DOHH2 (cell line): Measurements from ENCODE around the gene FFAR4.

Source experiments
- H3F3A ChIP-seq: fragments of 200-600 bp; sonication (generic), shearing (Covaris generic); 2 replicates; pipeline ENCODE4 v1.6.0; 2016; ENCODE audit warnings: antibody characterized with exemption, mild to moderate bottlenecking; ENCODE audit not compliant: control insufficient read depth, insufficient read depth
- H3K27ac ChIP-seq: fragments of 200-600 bp; sonication (generic); 2 replicates; pipeline ENCODE4 v1.5.1; 2014; ENCODE audit warnings: low read depth, mild to moderate bottlenecking, low read length, moderate library complexity
- H3K27me3 ChIP-seq: fragments of 200-600 bp; sonication (generic); 2 replicates; pipeline ENCODE4 v1.6.1; 2014; ENCODE audit warnings: mild to moderate bottlenecking, low read length, mixed read lengths; ENCODE audit not compliant: control insufficient read depth
- H3K36me3 ChIP-seq: fragments of 200-600 bp; sonication (generic); 2 replicates; pipeline ENCODE4 v1.6.1; 2014; ENCODE audit warnings: mild to moderate bottlenecking, low read length, moderate library complexity, mixed read lengths; ENCODE audit not compliant: control insufficient read depth
- H3K4me1 ChIP-seq: fragments of 200-600 bp; sonication (generic); 2 replicates; pipeline ENCODE4 v1.6.1; 2014; ENCODE audit warnings: mild to moderate bottlenecking, low read length, mixed read lengths; ENCODE audit not compliant: control insufficient read depth
- H3K4me2 ChIP-seq: fragments of 200-600 bp; sonication (generic); 2 replicates; pipeline ENCODE4 v1.6.0; 2014; ENCODE audit warnings: mild to moderate bottlenecking, low read length, moderate library complexity
- H3K4me3 ChIP-seq: fragments of 200-600 bp; sonication (generic); 2 replicates; pipeline ENCODE4 v1.5.1; 2014; ENCODE audit warnings: mild to moderate bottlenecking, low read length, mixed read lengths
- H3K79me2 ChIP-seq: fragments of 200-600 bp; sonication (generic); 2 replicates; pipeline ENCODE4 v1.6.1; 2014; ENCODE audit warnings: mild to moderate bottlenecking, low read length, mixed read lengths; ENCODE audit not compliant: control insufficient read depth
- H3K9me2 ChIP-seq: fragments of 200-600 bp; sonication (generic); replicated peaks from 2 replicates; pipeline ENCODE4 v1.6.1; 2014; ENCODE audit warnings: mild to moderate bottlenecking, low read length, mixed read lengths; ENCODE audit not compliant: control insufficient read depth
- H3K9me3 ChIP-seq: fragments of 200-600 bp; sonication (generic); 2 replicates; pipeline ENCODE4 v1.6.1; 2014; ENCODE audit warnings: antibody characterized with exemption, low read length, mixed read lengths; ENCODE audit not compliant: control insufficient read depth, insufficient read depth
- H4K20me1 ChIP-seq: fragments of 200-600 bp; sonication (generic); 2 replicates; pipeline ENCODE4 v1.6.0; 2014; ENCODE audit warnings: low read depth, mild to moderate bottlenecking, antibody characterized with exemption, low read length, moderate library complexity; ENCODE audit not compliant: control insufficient read depth, insufficient read depth
- CTCF ChIP-seq: fragments of 200-600 bp; sonication (generic); IDR thresholded peaks from one replicate; pipeline ENCODE4 v1.5.1; 2014; ENCODE audit warnings: antibody characterized with exemption, mild to moderate bottlenecking, low read depth, low read length; ENCODE audit not compliant: poor library complexity, severe bottlenecking
- EZH2phosphoT487 ChIP-seq: fragments of 200-600 bp; sonication (generic); IDR thresholded peaks from 2 replicates; pipeline ENCODE4 v1.6.1; 2017; ENCODE audit warnings: borderline replicate concordance, mild to moderate bottlenecking, antibody characterized with exemption, low read length, moderate library complexity, mixed read lengths

Gene FFAR4

DNA sequence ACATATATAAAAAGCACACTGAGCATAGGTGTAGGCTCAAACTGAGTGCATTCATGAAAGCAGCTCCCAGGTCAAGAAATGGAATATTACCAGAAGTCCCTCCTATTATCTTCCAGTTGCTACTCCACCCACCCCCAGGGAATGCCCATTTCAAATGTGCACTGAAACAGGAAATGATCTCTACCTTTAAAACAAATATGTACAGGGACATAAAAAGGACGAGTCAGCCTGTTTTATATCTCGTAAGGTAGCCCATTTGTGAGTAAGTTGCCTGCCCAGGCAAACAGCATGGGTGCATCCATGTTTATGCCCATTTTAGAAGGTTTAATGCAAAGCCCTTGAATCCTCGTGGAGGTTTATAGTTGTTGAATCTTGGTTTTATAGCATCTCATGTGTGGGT is 10.4 kb downstream of the FFAR4 start:
- TF ChIP-seq CTCF (no peak), EZH2phosphoT487 (no peak)
- no peak overlapping the region for H3K4me2 ChIP-seq
- H3K36me3 ChIP-seq = no peaks in the 10 kb centered on the region
- H3K4me3 ChIP-seq = no peak overlapping the region
- peaks cover 6% of the 10 kb centered on the region; the same call in 1 of the 2 replicates for H3K9me3 ChIP-seq
- H3K79me2 ChIP-seq = no peaks in the 10 kb centered on the region
- H3F3A ChIP-seq = no peaks in the 10 kb centered on the region
- H3K27ac ChIP-seq = no peak overlapping the region
- H3K27me3 ChIP-seq = peaks cover 9% of the 10 kb centered on the region; the same call in 1 of the 2 replicates
- H3K9me2 ChIP-seq = no peaks in the 10 kb centered on the region
- H4K20me1 ChIP-seq = no peaks in the 10 kb centered on the region
- H3K4me1 ChIP-seq = no peaks in the 10 kb centered on the region

DNA sequence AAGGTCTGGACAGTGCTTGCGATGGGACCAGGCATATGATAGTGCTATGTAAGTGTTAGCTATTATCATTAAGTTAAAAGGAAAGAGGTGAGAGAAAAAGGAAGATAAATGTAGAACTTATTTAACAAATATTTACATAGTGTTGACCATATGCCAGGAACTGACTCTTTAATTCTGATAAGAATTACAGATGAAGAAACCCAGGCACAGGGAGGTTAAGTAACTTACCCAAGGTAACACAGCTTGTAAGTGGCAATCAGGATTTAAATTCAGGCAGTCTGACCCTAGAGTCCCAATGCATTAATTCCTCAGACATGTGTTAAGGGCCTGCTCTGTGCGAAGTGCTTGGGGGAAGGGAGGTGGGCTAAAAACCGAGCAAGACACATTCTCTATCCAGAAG is 11.1 kb downstream of the FFAR4 start:
- no peak overlapping the region for H3K27ac ChIP-seq
- no peak overlapping the region for H3K4me2 ChIP-seq
- no peaks in the 10 kb centered on the region for H3K4me1 ChIP-seq
- no peaks in the 10 kb centered on the region for H3F3A ChIP-seq
- H3K9me3 ChIP-seq = peaks cover 6% of the 10 kb centered on the region; the same call in 1 of the 2 replicates
- no peaks in the 10 kb centered on the region for H4K20me1 ChIP-seq
- no peaks in the 10 kb centered on the region for H3K36me3 ChIP-seq
- no peak for TF ChIP-seq CTCF
- TF ChIP-seq EZH2phosphoT487 = no peak
- H3K4me3 ChIP-seq = no peak overlapping the region
- no peaks in the 10 kb centered on the region for H3K9me2 ChIP-seq
- H3K79me2 ChIP-seq = no peaks in the 10 kb centered on the region
- H3K27me3 ChIP-seq = peaks cover 4% of the 10 kb centered on the region; the same call in 1 of the 2 replicates

DNA sequence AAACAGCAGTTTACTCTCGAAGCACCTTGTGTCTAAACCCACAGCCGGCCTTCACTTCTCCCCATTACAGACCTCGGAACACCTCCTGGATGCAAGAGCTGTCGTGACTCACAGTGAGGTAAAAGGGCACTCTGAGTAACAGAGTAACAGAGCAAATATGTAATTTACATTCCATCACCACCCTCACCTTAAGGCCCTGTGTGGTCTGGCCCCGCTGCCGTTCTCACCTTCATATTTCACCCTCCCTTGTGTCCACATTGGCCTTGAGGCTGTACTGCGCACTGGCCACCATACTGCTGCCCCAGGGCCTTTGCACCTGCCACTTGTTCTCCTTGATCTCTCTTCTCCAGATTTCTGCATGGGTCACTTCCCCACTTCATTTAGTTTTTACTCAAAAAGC is 12.6 kb downstream of the FFAR4 start:
- Histone ChIP-seq H3K27ac (no peak overlapping the region), H3K9me3 (peaks cover 6% of the 10 kb centered on the region; the same call in 1 of the 2 replicates), H3K4me2 (no peak overlapping the region), H3F3A (no peaks in the 10 kb centered on the region), H3K79me2 (no peaks in the 10 kb centered on the region), H3K9me2 (no peaks in the 10 kb centered on the region), H3K27me3 (peaks cover 1% of the 10 kb centered on the region; the same call in 1 of the 2 replicates), H3K36me3 (no peaks in the 10 kb centered on the region), H3K4me1 (no peaks in the 10 kb centered on the region), H4K20me1 (no peaks in the 10 kb centered on the region), H3K4me3 (no peak overlapping the region)
- TF ChIP-seq CTCF (no peak), EZH2phosphoT487 (no peak)
